HG02970 (cell line): ENCODE results near the gene IL11RA.
A peak's percentile ranks its signal among the peaks of the same experiment; 100 is the strongest.

Experiments used
- ATAC-seq: cut with Tn5 transposase; IDR thresholded peaks from one replicate; pipeline ENCODE4 v1.9.1; 2021; ENCODE audit warnings: mild to moderate bottlenecking, moderate library complexity, moderate number of reproducible peaks; ENCODE audit not compliant: unreplicated experiment, low FRiP score

IL11RA gene

GRCh38 chr9:34651321-34651720 lies 664 bp upstream of the IL11RA start:
- no peak for ATAC-seq

- no peak for ATAC-seq
Measured at GRCh38 chr9:34652602-34653000, 616 bp downstream of the IL11RA start.

- no peak for ATAC-seq
Measured at GRCh38 chr9:34653151-34654072, 1.4 kb downstream of the IL11RA start.

GRCh38 chr9:34654323-34655051 lies 2.5 kb downstream of the IL11RA start:
- ATAC-seq = no peak

GRCh38 chr9:34655394-34655793 lies 3.4 kb downstream of the IL11RA start:
- ATAC-seq = no peak

GRCh38 chr9:34656992-34657391 lies 5.0 kb downstream of the IL11RA start:
- ATAC-seq = no peak

- no peak for ATAC-seq
Measured at GRCh38 chr9:34658461-34658860, 6.5 kb downstream of the IL11RA start.

- ATAC-seq = no peak
Measured at GRCh38 chr9:34659592-34660253, 7.7 kb downstream of the IL11RA start.

GRCh38 chr9:34662526-34663302 lies 10.7 kb downstream of the IL11RA start, which contains the start of gene CCL27:
Gene CCL27, minus strand, starts transcription at chr9:34662657. Its CDS starts 24 bp downstream, at chr9:34662633.
- no peak for ATAC-seq

- no peak for ATAC-seq
Measured at GRCh38 chr9:34663303-34663605, 11.3 kb downstream of the IL11RA start.

- no peak for ATAC-seq
Measured at GRCh38 chr9:34664281-34665066, 12.5 kb downstream of the IL11RA start.

- ATAC-seq = peak; percentile 17
Measured at GRCh38 chr9:34665067-34665380, 13.0 kb downstream of the IL11RA start.

- peak; percentile 63 for ATAC-seq
Measured at GRCh38 chr9:34665381-34666250, 13.6 kb downstream of the IL11RA start.

GRCh38 chr9:34669809-34670562 lies 18.0 kb downstream of the IL11RA start:
- ATAC-seq = no peak

GRCh38 chr9:34671307-34671706 lies 19.3 kb downstream of the IL11RA start:
- no peak for ATAC-seq

- ATAC-seq = no peak
Measured at GRCh38 chr9:34674440-34674839, 22.5 kb downstream of the IL11RA start.

- no peak for ATAC-seq
Measured at GRCh38 chr9:34675048-34675714, 23.2 kb downstream of the IL11RA start.

- no peak for ATAC-seq
Measured at GRCh38 chr9:34675869-34676268, 23.9 kb downstream of the IL11RA start.
